Activated CD4-positive, alpha-beta T cell treated with anti-CD3 and anti-CD28 coated beads for 36 hours (primary cell): ENCODE results near the gene DRC1. TPM values are rescaled to one million over a fixed set of nuclear protein-coding genes. Genes with fewer than 3 reads are reported as not detected.

Experiments
- ATAC-seq: fragments of 200-7000 bp; cut with Tn5 transposase; one replicate; pipeline ENCODE4 v1.10.0; 2021; ENCODE audit warnings: mild to moderate bottlenecking, moderate library complexity
- CTCF ChIA-PET: fragments of 350-600 bp; sonication (Branson Sonifier 250); formaldehyde crosslinking; loops from one replicate; lab custom pipeline; 2021; ENCODE audit warnings: antibody characterized with exemption; lab: Charles Lee
- POLR2A ChIA-PET: fragments of 350-600 bp; sonication (Branson Sonifier 250); formaldehyde crosslinking; loops from one replicate; lab custom pipeline; 2021; ENCODE audit warnings: antibody characterized with exemption, inconsistent platforms; lab: Charles Lee
- DNase-seq: peaks from one replicate; pipeline ENCODE4 v3.0.0-alpha.2; 2020
- H3K27ac Mint-ChIP-seq: one replicate; pipeline ENCODE4 v1.8.0; 2021; ENCODE audit warnings: mixed read lengths
- H3K27me3 Mint-ChIP-seq: one replicate; pipeline ENCODE4 v1.8.0; 2021; ENCODE audit warnings: mixed read lengths
- H3K36me3 Mint-ChIP-seq: one replicate; pipeline ENCODE4 v1.8.0; 2021; ENCODE audit warnings: low read depth, mixed read lengths
- H3K4me1 Mint-ChIP-seq: one replicate; pipeline ENCODE4 v1.8.0; 2021; ENCODE audit warnings: mixed read lengths
- H3K4me3 Mint-ChIP-seq: one replicate; pipeline ENCODE4 v1.8.0; 2021; ENCODE audit warnings: mild to moderate bottlenecking, moderate library complexity, mixed read lengths
- H3K9me3 Mint-ChIP-seq: one replicate; pipeline ENCODE4 v1.8.0; 2021; ENCODE audit warnings: low read depth, mixed read lengths
- intact Hi-C, 2 experiments: fragments of 100-400 bp; cut with DNase I in 1 of 2; cut with micrococcal nuclease in 1 of 2; formaldehyde crosslinking; loops; one replicate each; pipeline versions ENCODE4 v1.14.2 to v1.15.1; 2022 to 2024; cut with DNase I, micrococcal nuclease
- total RNA-seq, 2 experiments: library from RNA; stranded (reverse); gene quantifications; one replicate each; pipeline ENCODE4 v1.2.3, GENCODE V29; 2021

Gene DRC1
- total RNA-seq, 2 experiments from 2014 or later = not detected

GRCh38 chr2:26424221-26424620 is 22.5 kb downstream of the DRC1 start:
- ChIA-PET POLR2A (no interaction called here), CTCF (no interaction called here)
- DNase-seq (no peak), ATAC-seq (no peak)
- Mint-ChIP-seq H3K9me3 (no peaks in the 10 kb centered on the region), H3K36me3 (no peaks in the 10 kb centered on the region), H3K4me3 (no peak overlapping the region), H3K27me3 (peaks cover 4% of the 10 kb centered on the region), H3K4me1 (no peaks in the 10 kb centered on the region), H3K27ac (no peak overlapping the region)
- intact Hi-C loops = no loop called here

GRCh38 chr2:26428846-26429245 is 27.1 kb downstream of the DRC1 start:
- POLR2A ChIA-PET = no interaction called here
- H3K27me3 Mint-ChIP-seq = peaks cover 3% of the 10 kb centered on the region
- intact Hi-C loops = no loop called here
- CTCF ChIA-PET = no interaction called here
- no peak overlapping the region for H3K4me3 Mint-ChIP-seq
- H3K27ac Mint-ChIP-seq = no peak overlapping the region
- no peaks in the 10 kb centered on the region for H3K4me1 Mint-ChIP-seq
- H3K36me3 Mint-ChIP-seq = no peaks in the 10 kb centered on the region
- no peaks in the 10 kb centered on the region for H3K9me3 Mint-ChIP-seq
- ATAC-seq (no peak), DNase-seq (no peak)

DNA sequence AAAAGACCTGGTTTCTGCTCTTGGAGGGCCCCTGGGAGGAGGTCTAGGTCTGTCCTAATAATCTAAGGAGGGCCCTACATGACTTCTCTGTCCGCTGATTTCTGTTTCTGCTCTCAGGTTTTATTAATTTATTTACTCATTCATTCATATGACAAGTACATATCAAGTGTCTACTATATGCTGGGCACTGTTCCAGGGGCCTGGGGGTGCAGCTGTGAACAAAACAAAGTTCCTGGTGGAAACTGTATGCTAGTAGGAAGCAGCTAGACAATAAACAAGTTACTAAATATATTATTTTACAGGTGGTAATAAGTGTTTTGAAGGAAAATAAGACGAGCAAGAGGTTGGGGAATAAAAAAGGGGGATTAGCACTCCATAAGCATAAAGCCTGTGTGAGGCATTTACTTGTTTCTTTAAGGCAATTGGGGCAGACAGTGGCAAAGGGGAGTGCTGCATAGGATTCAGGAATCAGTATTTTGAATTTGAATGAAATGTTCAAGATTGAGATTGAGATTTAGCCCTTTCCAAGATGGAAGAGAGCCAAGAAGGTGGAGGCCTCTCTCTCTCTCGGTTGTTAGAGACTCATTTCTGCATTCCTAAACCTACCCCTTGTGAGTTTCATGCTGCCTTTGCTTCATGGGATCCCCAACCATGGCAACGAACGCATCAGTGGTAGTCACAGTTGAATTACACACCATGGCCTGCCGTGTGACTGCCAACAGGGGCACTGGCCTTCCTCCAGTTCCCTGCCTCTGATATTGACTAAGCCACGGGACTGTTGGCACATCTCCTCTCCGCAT is 28.3 kb downstream of the DRC1 start:
- H3K4me3 Mint-ChIP-seq = no peak overlapping the region
- no peak for ATAC-seq
- DNase-seq = no peak
- ChIA-PET POLR2A (no interaction called here), CTCF (interaction anchor here (0.6 kb wide), 1 partner anchor 96 kb away, joined by 3 read pairs; no protein-coding TSS in a partner anchor)
- no peaks in the 10 kb centered on the region for H3K9me3 Mint-ChIP-seq
- no peaks in the 10 kb centered on the region for H3K36me3 Mint-ChIP-seq
- no peaks in the 10 kb centered on the region for H3K4me1 Mint-ChIP-seq
- no peak overlapping the region for H3K27ac Mint-ChIP-seq
- peaks cover 3% of the 10 kb centered on the region for H3K27me3 Mint-ChIP-seq
- intact Hi-C loops = no loop called here

DNA sequence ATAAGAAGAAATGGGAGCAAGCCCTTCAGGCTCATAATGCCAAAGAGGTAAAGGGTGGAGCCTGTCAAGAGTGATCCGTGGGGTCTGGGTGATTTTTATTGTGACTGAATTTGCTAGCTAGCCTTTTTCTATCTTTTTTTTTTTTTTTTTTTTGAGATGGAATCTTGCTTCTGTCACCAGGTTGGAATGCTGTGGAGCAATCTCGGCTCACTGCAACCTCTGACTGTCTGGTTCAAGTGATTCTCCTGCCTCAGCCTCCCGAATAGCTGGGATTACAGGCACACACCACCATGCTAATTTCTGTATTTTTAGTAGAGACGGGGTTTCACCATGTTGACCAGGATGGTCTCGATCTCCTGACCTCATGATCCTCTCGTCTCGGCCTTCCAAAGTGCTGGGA is 29.1 kb downstream of the DRC1 start:
- ChIA-PET CTCF (interaction anchor here (0.6 to 0.7 kb wide), 2 partner anchors 18 to 246 kb away, joined by 4 read pairs; no protein-coding TSS in a partner anchor), POLR2A (no interaction called here)
- Mint-ChIP-seq H3K9me3 (no peaks in the 10 kb centered on the region), H3K27ac (no peak overlapping the region), H3K4me3 (no peak overlapping the region), H3K4me1 (no peaks in the 10 kb centered on the region), H3K36me3 (no peaks in the 10 kb centered on the region), H3K27me3 (peaks cover 3% of the 10 kb centered on the region)
- intact Hi-C loops = no loop called here
- ATAC-seq (no peak), DNase-seq (no peak)

- POLR2A ChIA-PET = interaction anchor here (1.2 kb wide), 1 partner anchor 554 kb away, joined by 8 read pairs; no protein-coding TSS in a partner anchor
- intact Hi-C loops = no loop called here
- H3K27ac Mint-ChIP-seq = no peak overlapping the region
- CTCF ChIA-PET = interaction anchor here (1.0 to 1.1 kb wide), 2 partner anchors 9 to 15 kb away, joined by 3 to 6 read pairs; no protein-coding TSS in a partner anchor
- H3K9me3 Mint-ChIP-seq = no peaks in the 10 kb centered on the region
- H3K27me3 Mint-ChIP-seq = peaks cover 3% of the 10 kb centered on the region
- ATAC-seq (no peak), DNase-seq (no peak)
- H3K4me3 Mint-ChIP-seq = no peak overlapping the region
- no peaks in the 10 kb centered on the region for H3K36me3 Mint-ChIP-seq
- H3K4me1 Mint-ChIP-seq = no peaks in the 10 kb centered on the region
Measured at GRCh38 chr2:26432363-26432762, 30.6 kb downstream of the DRC1 start.

GRCh38 chr2:26432859-26433258 is 31.1 kb downstream of the DRC1 start:
- intact Hi-C loops = no loop called here
- Mint-ChIP-seq H3K27me3 (peaks cover 3% of the 10 kb centered on the region), H3K4me1 (no peaks in the 10 kb centered on the region), H3K27ac (no peak overlapping the region), H3K36me3 (no peaks in the 10 kb centered on the region), H3K4me3 (no peak overlapping the region), H3K9me3 (no peaks in the 10 kb centered on the region)
- CTCF ChIA-PET = interaction anchor here (1.0 kb wide), 1 partner anchor 10 kb away, joined by 3 read pairs; no protein-coding TSS in a partner anchor
- DNase-seq (no peak), ATAC-seq (no peak)
- POLR2A ChIA-PET = interaction anchor here (1.2 kb wide), 1 partner anchor 554 kb away, joined by 8 read pairs; no protein-coding TSS in a partner anchor

- Mint-ChIP-seq H3K4me1 (no peaks in the 10 kb centered on the region), H3K27ac (no peak overlapping the region), H3K36me3 (no peaks in the 10 kb centered on the region), H3K27me3 (peaks cover 9% of the 10 kb centered on the region), H3K4me3 (no peak overlapping the region), H3K9me3 (no peaks in the 10 kb centered on the region)
- intact Hi-C loops = no loop called here
- ChIA-PET POLR2A (no interaction called here), CTCF (no interaction called here)
- no peak for ATAC-seq
- no peak for DNase-seq
Measured at GRCh38 chr2:26435106-26435505, 33.4 kb downstream of the DRC1 start.

DNA sequence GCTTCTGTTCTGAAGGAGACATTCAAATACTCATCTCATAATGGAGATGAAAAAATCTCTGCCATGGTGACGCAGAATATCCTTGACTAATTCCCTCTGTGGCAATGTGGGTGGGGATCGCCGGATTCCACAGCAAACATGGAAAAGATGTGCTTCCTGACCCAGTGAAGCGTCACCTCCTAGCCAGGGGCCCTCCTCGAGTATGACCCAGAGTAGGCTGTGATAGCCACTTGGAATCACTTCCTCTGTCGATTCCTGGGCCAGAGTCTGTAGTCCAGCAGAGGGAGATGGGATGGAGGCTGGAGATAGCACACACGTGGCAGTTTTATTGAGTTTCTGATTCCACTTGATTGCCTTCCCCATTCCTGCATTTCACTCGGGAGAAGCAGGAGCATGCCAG is 36.8 kb downstream of the DRC1 start:
- ChIA-PET POLR2A (no interaction called here), CTCF (no interaction called here)
- H3K4me3 Mint-ChIP-seq = no peak overlapping the region
- no peak for DNase-seq
- ATAC-seq = no peak
- H3K36me3 Mint-ChIP-seq = no peaks in the 10 kb centered on the region
- no peaks in the 10 kb centered on the region for H3K9me3 Mint-ChIP-seq
- H3K4me1 Mint-ChIP-seq = no peaks in the 10 kb centered on the region
- intact Hi-C loops = no loop called here
- no peak overlapping the region for H3K27ac Mint-ChIP-seq
- peaks cover 7% of the 10 kb centered on the region for H3K27me3 Mint-ChIP-seq

DNA sequence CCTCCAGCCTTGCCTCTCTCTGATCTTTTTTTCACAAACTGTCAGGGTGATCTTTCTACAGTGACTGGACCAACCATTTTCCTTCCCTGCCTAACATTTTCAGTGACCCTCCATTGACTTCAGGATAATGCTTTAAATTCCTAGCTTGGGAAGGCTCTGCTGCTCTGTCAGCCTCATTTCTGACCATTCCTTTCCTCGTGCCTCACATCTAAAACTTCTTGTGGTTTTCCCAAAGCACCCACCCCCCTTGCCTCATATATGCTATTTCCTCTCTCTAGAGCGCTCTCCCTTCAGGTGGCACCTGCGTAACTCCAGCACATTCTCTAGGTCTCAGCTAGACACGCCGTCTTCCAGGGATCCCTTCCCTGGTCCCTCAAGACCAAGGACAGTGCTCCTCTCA is 37.2 kb downstream of the DRC1 start:
- DNase-seq (no peak), ATAC-seq (no peak)
- H3K36me3 Mint-ChIP-seq = no peaks in the 10 kb centered on the region
- POLR2A ChIA-PET = no interaction called here
- intact Hi-C loops = no loop called here
- H3K27ac Mint-ChIP-seq = no peak overlapping the region
- no peaks in the 10 kb centered on the region for H3K4me1 Mint-ChIP-seq
- H3K27me3 Mint-ChIP-seq = peaks cover 5% of the 10 kb centered on the region
- CTCF ChIA-PET = no interaction called here
- H3K9me3 Mint-ChIP-seq = no peaks in the 10 kb centered on the region
- no peak overlapping the region for H3K4me3 Mint-ChIP-seq

DNA sequence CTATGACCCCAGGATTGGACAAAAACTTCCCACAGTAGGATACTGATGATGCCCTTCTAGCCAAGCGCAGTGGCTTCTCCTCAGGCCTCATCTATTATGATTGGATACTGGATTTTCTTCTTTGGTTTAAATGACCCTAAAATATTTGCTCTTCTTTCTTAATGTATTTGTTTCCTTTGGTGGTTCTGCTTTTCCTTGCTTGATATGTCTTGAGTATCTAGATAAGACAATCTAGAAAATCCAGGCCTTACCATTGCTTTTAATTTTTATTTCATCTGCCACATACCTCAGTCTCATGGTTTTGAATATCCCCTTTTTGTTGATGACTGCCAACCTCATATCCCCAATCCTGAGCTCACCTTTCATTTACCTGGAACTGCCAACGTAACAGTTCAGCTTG is 40.6 kb downstream of the DRC1 start:
- ATAC-seq (no peak), DNase-seq (no peak)
- intact Hi-C loops = no loop called here
- no peak overlapping the region for H3K4me3 Mint-ChIP-seq
- no peaks in the 10 kb centered on the region for H3K36me3 Mint-ChIP-seq
- no peaks in the 10 kb centered on the region for H3K4me1 Mint-ChIP-seq
- peaks cover 5% of the 10 kb centered on the region for H3K27me3 Mint-ChIP-seq
- POLR2A ChIA-PET = no interaction called here
- CTCF ChIA-PET = interaction anchor here (0.5 to 1.4 kb wide), 4 partner anchors 12 to 513 kb away, joined by 3 to 4 read pairs (median 3); no protein-coding TSS in a partner anchor
- no peak overlapping the region for H3K27ac Mint-ChIP-seq
- no peaks in the 10 kb centered on the region for H3K9me3 Mint-ChIP-seq

DNA sequence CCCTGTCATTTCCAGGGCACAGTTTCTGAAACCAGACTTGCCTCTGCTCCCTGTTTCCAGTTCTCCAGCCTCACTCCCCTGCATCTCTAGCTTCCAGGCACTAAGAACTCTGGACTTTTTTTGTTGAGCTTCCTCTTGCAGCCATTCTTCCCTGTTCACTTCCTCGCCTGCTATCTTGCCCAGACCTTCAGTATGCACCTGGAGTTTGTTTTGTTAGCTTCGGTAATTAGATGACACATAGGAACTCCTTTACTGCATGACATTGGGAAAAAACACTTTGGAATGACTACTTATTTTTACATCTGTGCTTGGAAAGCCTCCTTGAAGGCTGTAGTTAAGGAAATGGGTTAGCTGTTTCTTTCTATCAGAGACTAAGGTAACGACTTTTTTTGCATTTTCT is 41.0 kb downstream of the DRC1 start:
- DNase-seq (no peak), ATAC-seq (no peak)
- no peak overlapping the region for H3K27ac Mint-ChIP-seq
- ChIA-PET POLR2A (no interaction called here), CTCF (interaction anchor here (0.5 to 1.4 kb wide), 4 partner anchors 11 to 512 kb away, joined by 3 to 4 read pairs (median 3); no protein-coding TSS in a partner anchor)
- H3K4me3 Mint-ChIP-seq = no peak overlapping the region
- intact Hi-C loops = no loop called here
- peaks cover 5% of the 10 kb centered on the region for H3K27me3 Mint-ChIP-seq
- no peaks in the 10 kb centered on the region for H3K9me3 Mint-ChIP-seq
- H3K4me1 Mint-ChIP-seq = no peaks in the 10 kb centered on the region
- H3K36me3 Mint-ChIP-seq = no peaks in the 10 kb centered on the region

DNA sequence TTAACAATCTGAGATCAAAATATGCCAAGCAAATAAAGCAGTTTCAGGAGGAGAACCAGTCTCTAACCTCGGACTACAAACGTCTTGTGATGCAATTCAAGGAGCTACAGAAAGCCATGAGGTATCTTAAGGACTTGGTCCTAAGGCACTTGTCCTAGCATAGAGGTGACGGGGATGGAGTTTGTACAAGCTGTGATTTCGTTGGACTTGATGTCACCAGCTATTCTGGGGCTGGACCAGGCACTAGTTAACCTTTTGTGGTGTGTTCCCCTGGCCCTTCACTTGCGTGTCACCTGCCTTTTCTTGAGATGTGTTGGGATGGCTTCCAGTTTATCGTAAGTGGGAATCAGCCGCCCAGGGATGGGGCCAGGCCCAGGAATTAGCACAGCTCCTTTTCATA is 42.5 kb downstream of the DRC1 start:
- CTCF ChIA-PET = interaction anchor here (0.5 to 1.3 kb wide), 3 partner anchors 25 to 656 kb away, joined by 3 to 5 read pairs (median 3); no protein-coding TSS in a partner anchor

More for the DNA sequence above, 42.5 kb downstream of the DRC1 start:
- ATAC-seq (no peak), DNase-seq (no peak)
- Mint-ChIP-seq H3K9me3 (no peaks in the 10 kb centered on the region), H3K4me1 (no peaks in the 10 kb centered on the region), H3K36me3 (no peaks in the 10 kb centered on the region), H3K27ac (no peak overlapping the region), H3K27me3 (peaks cover 2% of the 10 kb centered on the region), H3K4me3 (no peak overlapping the region)
- POLR2A ChIA-PET = no interaction called here
- intact Hi-C loops = no loop called here
